ENCODE results near the gene GCK.

GCK gene

DNA sequence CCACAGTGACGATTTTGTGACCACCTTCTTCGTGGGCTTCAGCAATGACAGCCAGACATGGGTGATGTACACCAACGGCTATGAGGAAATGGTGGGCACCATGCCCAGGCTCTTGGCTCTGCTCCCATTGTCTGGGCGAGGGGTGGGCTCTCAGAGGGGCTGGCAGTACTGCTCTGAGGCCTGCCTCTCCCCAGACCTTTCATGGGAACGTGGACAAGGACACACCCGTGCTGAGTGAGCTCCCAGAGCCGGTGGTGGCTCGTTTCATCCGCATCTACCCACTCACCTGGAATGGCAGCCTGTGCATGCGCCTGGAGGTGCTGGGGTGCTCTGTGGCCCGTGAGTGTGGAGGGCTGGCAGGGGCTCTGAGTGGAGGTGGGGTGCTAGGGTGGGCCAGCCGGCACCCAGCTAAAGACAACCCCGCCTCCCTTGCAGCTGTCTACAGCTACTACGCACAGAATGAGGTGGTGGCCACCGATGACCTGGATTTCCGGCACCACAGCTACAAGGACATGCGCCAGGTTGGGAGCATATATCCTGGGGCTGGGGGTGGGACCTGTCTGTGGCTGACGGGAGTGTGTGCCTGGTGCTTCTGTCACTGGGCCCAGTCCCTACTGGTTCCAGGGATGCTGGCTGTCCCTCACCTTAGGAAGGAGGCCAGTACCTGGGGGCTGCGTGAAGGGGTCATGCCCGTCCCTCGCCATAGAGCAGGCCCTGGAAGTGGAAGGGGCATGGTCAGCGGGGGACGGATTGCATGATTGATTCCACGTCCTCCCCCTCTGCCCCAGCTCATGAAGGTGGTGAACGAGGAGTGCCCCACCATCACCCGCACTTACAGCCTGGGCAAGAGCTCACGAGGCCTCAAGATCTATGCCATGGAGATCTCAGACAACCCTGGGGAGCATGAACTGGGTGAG lies 78.3 kb downstream of the GCK start:
- Histone ChIP-seq H3K9ac (ENCODE audit: low read depth in 1 of 2, low read length in 2 of 2) (no peak overlapping the region), H3K4me3 (ENCODE audit: low read length in 2 of 2) (no peak overlapping the region), H3K27me3 (ENCODE audit: control insufficient read depth in 2 of 2, insufficient read depth in 2 of 2, low read length in 2 of 2) (no peaks in the 10 kb centered on the region), H3K27ac (ENCODE audit: low read depth in 2 of 2, low read length in 2 of 2) (no peak overlapping the region), H3K36me3 (ENCODE audit: control insufficient read depth in 2 of 2, insufficient read depth in 2 of 2, low read length in 2 of 2) (peaks cover 3 to 14% of the 10 kb centered on the region in 2 donors), H3K9me3 (ENCODE audit: control insufficient read depth in 2 of 2, low read length in 2 of 2) (no peaks in the 10 kb centered on the region), H3K4me1 (ENCODE audit: control insufficient read depth in 2 of 2, insufficient read depth in 2 of 2, low read length in 2 of 2) (peaks cover 0 to 2% of the 10 kb centered on the region in 2 donors)

DNA sequence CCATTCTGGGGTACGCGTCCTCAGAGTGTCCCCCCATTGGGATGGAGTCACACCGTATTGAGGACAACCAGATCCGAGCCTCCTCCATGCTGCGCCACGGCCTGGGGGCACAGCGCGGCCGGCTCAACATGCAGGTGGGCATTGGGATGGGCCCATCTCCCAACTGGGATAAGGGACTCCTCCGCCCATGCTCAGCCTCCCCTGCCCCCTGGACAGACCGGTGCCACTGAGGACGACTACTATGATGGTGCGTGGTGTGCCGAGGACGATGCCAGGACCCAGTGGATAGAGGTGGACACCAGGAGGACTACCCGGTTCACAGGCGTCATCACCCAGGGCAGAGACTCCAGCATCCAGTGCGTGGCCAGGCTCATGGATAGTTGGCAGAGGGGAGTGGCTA lies 79.2 kb downstream of the GCK start:
- peaks cover 2% of the 10 kb centered on the region in 2 donors for H3K4me1 ChIP-seq (ENCODE audit: control insufficient read depth in 2 of 2, insufficient read depth in 2 of 2, low read length in 2 of 2)
- H3K36me3 ChIP-seq (ENCODE audit: control insufficient read depth in 2 of 2, insufficient read depth in 2 of 2, low read length in 2 of 2), result peaks cover 0 to 8% of the 10 kb centered on the region in 2 donors
- H3K9ac ChIP-seq (ENCODE audit: low read depth in 1 of 2, low read length in 2 of 2), result no peak overlapping the region
- H3K9me3 ChIP-seq (ENCODE audit: control insufficient read depth in 2 of 2, low read length in 2 of 2), result no peaks in the 10 kb centered on the region
- H3K27me3 ChIP-seq (ENCODE audit: control insufficient read depth in 2 of 2, insufficient read depth in 2 of 2, low read length in 2 of 2), result peaks cover 0 to 8% of the 10 kb centered on the region in 2 donors
- no peak overlapping the region for H3K4me3 ChIP-seq (ENCODE audit: low read length in 2 of 2)
- H3K27ac ChIP-seq (ENCODE audit: low read depth in 2 of 2, low read length in 2 of 2), result no peak overlapping the region

DNA sequence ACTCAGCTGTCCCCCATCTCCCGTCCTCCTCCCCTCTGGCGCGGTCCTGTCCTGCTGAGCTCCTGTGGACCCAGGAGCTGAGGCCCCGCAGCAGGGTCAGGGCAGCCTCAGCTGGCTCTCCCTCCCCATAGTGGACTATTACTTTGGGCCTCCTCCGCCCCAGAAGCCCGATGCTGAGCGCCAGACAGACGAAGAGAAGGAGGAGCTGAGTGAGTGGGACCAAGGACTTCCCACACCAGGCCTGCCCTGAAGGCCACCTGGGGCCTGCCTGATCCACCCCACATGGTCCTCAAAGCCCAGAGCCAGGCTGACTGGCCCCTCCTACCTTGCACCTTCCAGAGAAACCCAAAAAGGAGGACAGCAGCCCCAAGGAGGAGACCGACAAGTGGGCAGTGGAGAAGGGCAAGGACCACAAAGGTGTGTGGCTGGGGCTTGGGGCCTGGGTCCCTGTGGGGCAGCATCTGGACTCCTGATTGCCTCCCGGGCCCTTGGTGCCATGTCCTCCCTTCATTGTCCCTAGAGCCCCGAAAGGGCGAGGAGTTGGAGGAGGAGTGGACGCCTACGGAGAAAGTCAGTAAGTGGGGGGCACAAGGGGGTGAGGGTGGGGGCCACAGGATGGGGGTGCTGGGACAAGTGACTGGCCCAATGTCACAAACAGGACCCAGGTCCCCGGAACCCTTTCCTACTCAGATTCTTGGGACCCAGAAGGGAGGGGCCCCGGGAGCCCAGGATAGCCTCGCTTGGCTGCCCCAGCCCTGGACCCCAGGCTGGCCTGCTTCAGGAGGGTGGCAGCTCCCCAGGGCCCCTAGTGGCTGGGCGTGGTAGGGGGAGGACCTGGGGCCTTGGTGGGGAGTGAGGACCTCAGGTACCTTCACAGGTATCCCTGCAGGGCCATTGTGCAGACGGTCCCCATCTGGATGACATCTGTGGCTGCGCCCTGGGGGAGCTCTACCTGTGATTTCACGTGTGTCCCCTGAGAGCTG lies 80.2 kb downstream of the GCK start:
- peaks cover 2% of the 10 kb centered on the region in 2 donors for H3K4me1 ChIP-seq (ENCODE audit: control insufficient read depth in 2 of 2, insufficient read depth in 2 of 2, low read length in 2 of 2)
- H3K9ac ChIP-seq (ENCODE audit: low read depth in 1 of 2, low read length in 2 of 2), result no peak overlapping the region
- H3K27ac ChIP-seq (ENCODE audit: low read depth in 2 of 2, low read length in 2 of 2), result no peak overlapping the region
- no peak overlapping the region for H3K4me3 ChIP-seq (ENCODE audit: low read length in 2 of 2)
- H3K9me3 ChIP-seq (ENCODE audit: control insufficient read depth in 2 of 2, low read length in 2 of 2), result no peaks in the 10 kb centered on the region
- peaks cover 0 to 9% of the 10 kb centered on the region in 2 donors for H3K27me3 ChIP-seq (ENCODE audit: control insufficient read depth in 2 of 2, insufficient read depth in 2 of 2, low read length in 2 of 2)
- peaks cover 0 to under 1% of the 10 kb centered on the region in 2 donors for H3K36me3 ChIP-seq (ENCODE audit: control insufficient read depth in 2 of 2, insufficient read depth in 2 of 2, low read length in 2 of 2)

DNA sequence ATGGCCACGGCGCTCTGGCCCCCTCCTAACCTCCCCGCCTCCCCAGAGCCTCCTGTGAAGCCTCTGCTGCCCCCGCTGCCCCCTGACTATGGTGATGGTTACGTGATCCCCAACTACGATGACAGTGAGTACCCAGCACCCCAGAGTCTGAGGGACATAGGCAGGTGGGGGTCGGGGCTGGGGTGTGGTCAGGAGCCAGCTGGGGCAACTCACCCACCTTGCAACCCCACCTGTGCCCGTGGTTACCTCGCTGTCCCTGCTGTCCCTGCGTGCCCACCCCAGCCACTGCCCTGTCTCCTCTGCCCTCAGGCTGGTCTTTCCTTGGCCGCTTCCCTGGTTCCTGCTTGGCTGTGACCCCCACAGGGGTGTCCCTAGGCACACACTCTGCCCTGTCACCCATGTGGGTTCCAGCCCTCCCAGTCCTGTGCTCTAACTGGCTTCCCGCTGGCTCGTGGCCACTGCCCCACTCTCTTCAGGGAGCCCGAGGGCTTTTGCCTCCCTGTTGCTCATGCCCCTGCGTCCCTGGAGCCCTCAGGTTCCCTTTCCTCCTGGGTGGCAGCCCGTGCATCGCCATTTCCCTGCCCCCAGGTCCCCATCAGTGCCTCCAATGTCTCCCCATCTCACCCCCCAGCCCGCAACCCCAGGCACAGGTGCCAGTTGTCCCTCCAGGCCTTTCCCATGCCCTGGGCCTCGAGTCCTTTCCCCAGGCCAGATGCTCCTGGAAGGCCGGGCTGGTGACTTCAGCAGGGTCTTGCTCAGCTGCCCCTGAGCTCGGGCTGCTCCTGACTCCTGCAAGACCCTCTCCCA lies 81.1 kb downstream of the GCK start:
- Histone ChIP-seq H3K27me3 (ENCODE audit: control insufficient read depth in 2 of 2, insufficient read depth in 2 of 2, low read length in 2 of 2) (peaks cover 6 to 14% of the 10 kb centered on the region in 2 donors), H3K9me3 (ENCODE audit: control insufficient read depth in 2 of 2, low read length in 2 of 2) (no peaks in the 10 kb centered on the region), H3K27ac (ENCODE audit: low read depth in 2 of 2, low read length in 2 of 2) (no peak overlapping the region), H3K4me3 (ENCODE audit: low read length in 2 of 2) (no peak overlapping the region), H3K36me3 (ENCODE audit: control insufficient read depth in 2 of 2, insufficient read depth in 2 of 2, low read length in 2 of 2) (no peaks in the 10 kb centered on the region), H3K9ac (ENCODE audit: low read depth in 1 of 2, low read length in 2 of 2) (no peak overlapping the region), H3K4me1 (ENCODE audit: control insufficient read depth in 2 of 2, insufficient read depth in 2 of 2, low read length in 2 of 2) (peaks cover 2 to 6% of the 10 kb centered on the region in 2 donors)

DNA sequence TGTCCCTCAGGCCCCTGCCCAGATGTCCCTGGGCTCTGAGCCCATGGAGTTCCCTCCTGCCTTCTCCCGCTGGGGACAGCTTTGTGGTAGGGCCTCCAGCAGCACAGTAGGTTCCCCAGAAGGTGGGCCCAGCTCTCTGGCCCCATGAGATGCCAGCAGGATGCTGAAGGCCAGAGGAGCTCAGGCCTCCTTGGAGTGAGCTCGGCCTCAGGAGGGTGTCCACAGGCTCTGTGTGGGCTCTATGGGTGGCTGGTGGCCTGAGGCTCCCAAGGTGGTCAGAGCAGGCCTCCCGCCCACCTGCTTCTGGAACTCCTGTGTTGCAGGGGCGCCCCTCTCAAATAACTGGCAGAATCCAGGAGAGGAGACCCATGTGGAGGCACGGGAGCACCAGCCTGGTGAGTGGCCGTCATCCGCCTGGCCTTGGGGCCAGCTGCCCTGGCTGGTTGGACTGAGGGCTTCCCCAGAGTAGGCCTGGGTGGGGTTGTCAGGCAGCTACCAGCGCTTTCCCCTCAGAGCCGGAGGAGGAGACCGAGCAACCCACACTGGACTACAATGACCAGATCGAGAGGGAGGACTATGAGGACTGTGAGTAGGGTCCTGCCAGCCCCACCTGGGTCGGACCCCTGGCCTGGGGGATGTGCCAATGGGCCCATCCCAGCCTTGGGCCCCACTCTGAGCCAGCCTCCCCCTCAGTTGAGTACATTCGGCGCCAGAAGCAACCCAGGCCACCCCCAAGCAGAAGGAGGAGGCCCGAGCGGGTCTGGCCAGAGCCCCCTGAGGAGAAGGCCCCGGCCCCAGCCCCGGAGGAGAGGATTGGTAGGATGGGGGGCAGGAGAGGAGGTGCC lies 81.9 kb downstream of the GCK start:
- H3K36me3 ChIP-seq (ENCODE audit: control insufficient read depth in 2 of 2, insufficient read depth in 2 of 2, low read length in 2 of 2), result no peaks in the 10 kb centered on the region
- H3K27ac ChIP-seq (ENCODE audit: low read depth in 2 of 2, low read length in 2 of 2), result no peak overlapping the region
- H3K4me1 ChIP-seq (ENCODE audit: control insufficient read depth in 2 of 2, insufficient read depth in 2 of 2, low read length in 2 of 2), result peaks cover 0 to 6% of the 10 kb centered on the region in 2 donors
- peaks cover 7 to 17% of the 10 kb centered on the region in 2 donors for H3K27me3 ChIP-seq (ENCODE audit: control insufficient read depth in 2 of 2, insufficient read depth in 2 of 2, low read length in 2 of 2)
- no peak overlapping the region for H3K4me3 ChIP-seq (ENCODE audit: low read length in 2 of 2)
- no peak overlapping the region for H3K9ac ChIP-seq (ENCODE audit: low read depth in 1 of 2, low read length in 2 of 2)
- H3K9me3 ChIP-seq (ENCODE audit: control insufficient read depth in 2 of 2, low read length in 2 of 2), result no peaks in the 10 kb centered on the region

DNA sequence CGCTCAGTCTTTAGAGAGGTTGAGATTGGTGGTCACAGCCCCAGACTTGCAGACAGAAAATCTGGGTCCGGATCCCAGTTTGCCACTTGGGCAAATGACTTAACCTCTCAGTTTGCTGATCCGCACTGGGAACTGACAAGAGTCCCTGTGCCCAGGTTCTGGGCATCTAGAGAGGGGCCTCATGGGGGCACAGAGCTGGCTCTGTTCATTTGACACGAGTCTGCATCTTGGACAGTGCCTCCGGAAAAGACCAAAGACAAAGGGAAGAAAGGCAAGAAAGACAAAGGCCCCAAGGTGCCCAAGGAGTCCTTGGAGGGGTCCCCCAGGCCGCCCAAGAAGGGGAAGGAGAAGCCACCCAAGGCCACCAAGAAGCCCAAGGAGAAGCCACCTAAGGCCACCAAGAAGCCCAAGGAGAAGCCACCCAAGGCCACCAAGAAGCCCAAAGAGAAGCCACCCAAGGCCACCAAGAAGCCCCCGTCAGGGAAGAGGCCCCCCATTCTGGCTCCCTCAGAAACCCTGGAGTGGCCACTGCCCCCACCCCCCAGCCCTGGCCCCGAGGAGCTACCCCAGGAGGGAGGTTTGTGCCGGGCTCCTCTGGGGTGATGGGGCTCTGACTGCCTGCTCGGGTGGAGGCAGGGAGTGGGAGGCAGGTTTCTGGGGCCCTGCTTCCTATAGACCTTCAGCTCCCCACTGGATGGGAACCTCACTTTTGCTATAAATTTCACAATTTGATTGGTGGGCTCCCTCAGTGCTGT lies 82.8 kb downstream of the GCK start:
- Histone ChIP-seq H3K9me3 (ENCODE audit: control insufficient read depth in 2 of 2, low read length in 2 of 2) (no peaks in the 10 kb centered on the region), H3K27ac (ENCODE audit: low read depth in 2 of 2, low read length in 2 of 2) (no peak overlapping the region), H3K4me3 (ENCODE audit: low read length in 2 of 2) (no peak overlapping the region), H3K36me3 (ENCODE audit: control insufficient read depth in 2 of 2, insufficient read depth in 2 of 2, low read length in 2 of 2) (no peaks in the 10 kb centered on the region), H3K9ac (ENCODE audit: low read depth in 1 of 2, low read length in 2 of 2) (no peak overlapping the region), H3K4me1 (ENCODE audit: control insufficient read depth in 2 of 2, insufficient read depth in 2 of 2, low read length in 2 of 2) (peaks cover 0 to 6% of the 10 kb centered on the region in 2 donors), H3K27me3 (ENCODE audit: control insufficient read depth in 2 of 2, insufficient read depth in 2 of 2, low read length in 2 of 2) (peaks cover 7 to 17% of the 10 kb centered on the region in 2 donors)

DNA sequence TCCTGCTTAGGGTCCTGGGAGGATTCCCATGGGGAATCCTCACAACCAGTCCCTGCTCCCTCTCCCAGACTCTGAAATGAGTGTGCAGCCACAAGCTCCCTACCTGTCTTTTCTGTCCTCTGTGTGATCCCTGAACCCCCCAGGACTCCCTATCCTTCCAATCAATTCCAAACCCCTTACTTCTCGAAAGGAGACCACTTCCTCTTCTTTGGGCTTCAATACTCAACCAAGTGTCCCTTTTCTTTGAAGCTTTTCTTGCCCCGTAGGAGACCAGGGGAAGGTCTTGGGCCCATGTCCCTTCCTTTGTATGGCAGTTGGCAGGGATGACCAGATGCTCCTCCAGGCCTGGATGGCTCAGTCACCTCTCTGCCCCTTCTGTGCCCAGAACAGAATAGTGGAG lies 83.4 kb downstream of the GCK start:
- H3K4me1 ChIP-seq (ENCODE audit: control insufficient read depth in 2 of 2, insufficient read depth in 2 of 2, low read length in 2 of 2), result peaks cover 3 to 6% of the 10 kb centered on the region in 2 donors
- no peak overlapping the region for H3K9ac ChIP-seq (ENCODE audit: low read depth in 1 of 2, low read length in 2 of 2)
- H3K27me3 ChIP-seq (ENCODE audit: control insufficient read depth in 2 of 2, insufficient read depth in 2 of 2, low read length in 2 of 2), result peaks cover 7 to 17% of the 10 kb centered on the region in 2 donors
- H3K36me3 ChIP-seq (ENCODE audit: control insufficient read depth in 2 of 2, insufficient read depth in 2 of 2, low read length in 2 of 2), result no peaks in the 10 kb centered on the region
- no peak overlapping the region for H3K27ac ChIP-seq (ENCODE audit: low read depth in 2 of 2, low read length in 2 of 2)
- H3K4me3 ChIP-seq (ENCODE audit: low read length in 2 of 2), result peak overlapping the region in 1 of 2 donors; percentile 75
- no peaks in the 10 kb centered on the region for H3K9me3 ChIP-seq (ENCODE audit: control insufficient read depth in 2 of 2, low read length in 2 of 2)

DNA sequence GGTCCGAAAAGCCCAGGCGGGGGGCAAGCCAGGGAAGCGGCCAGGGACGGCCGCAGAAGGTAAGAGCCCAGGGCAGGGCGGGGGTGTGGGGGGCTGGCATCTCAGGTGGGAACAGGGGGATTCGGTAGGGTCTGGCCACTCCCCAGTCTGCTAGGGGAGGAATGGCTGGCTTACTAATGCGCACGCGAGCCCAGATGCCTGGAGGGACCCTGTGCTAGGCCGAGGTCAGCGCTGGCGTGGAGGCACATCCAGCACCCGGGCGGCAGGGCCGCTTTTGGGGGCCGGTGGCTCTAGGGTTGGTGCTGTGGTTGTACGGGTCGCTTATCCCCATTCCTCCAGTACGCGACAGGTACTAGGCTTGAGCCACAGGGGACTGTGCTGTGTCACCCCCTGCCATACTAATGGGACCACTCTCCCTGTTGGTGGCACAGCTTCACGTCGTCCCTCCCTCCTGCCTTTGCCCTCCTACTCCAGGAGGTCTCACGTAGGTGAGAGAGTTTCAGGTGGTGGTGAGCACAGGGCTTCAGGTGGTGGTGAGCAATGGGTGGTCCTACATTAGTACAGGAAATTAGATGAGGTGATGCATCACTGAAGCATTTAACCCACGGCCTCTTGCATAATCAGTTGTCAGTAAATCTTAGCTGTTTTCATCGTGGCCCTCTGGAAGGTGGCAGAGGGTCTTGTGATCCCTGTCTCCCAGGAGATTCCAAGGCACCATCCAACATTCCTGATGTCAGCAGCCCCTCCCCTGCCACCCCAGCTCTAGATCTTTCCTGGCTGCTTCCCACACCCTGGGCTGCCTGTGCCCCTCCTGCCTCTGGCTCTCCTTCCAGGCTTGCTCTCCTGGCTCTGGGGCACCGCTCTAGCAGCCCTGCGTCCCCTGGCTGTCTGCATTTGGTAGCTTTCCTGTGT lies 84.1 kb downstream of the GCK start:
- peak overlapping the region; percentile 59 to 75 for H3K4me3 ChIP-seq (ENCODE audit: low read length in 2 of 2)
- H3K27me3 ChIP-seq (ENCODE audit: control insufficient read depth in 2 of 2, insufficient read depth in 2 of 2, low read length in 2 of 2), result peaks cover 7 to 17% of the 10 kb centered on the region in 2 donors
- H3K4me1 ChIP-seq (ENCODE audit: control insufficient read depth in 2 of 2, insufficient read depth in 2 of 2, low read length in 2 of 2), result peaks cover 5 to 6% of the 10 kb centered on the region in 2 donors
- H3K9me3 ChIP-seq (ENCODE audit: control insufficient read depth in 2 of 2, low read length in 2 of 2), result no peaks in the 10 kb centered on the region
- peak overlapping the region; percentile 51 to 72 for H3K27ac ChIP-seq (ENCODE audit: low read depth in 2 of 2, low read length in 2 of 2)
- H3K9ac ChIP-seq (ENCODE audit: low read depth in 1 of 2, low read length in 2 of 2), result peak overlapping the region; percentile 26 to 52
- H3K36me3 ChIP-seq (ENCODE audit: control insufficient read depth in 2 of 2, insufficient read depth in 2 of 2, low read length in 2 of 2), result no peaks in the 10 kb centered on the region
